Sigmoid colon (tissue), 7 donors: ENCODE measurements around the gene OGFR. TPM values are rescaled to one million over a fixed set of nuclear protein-coding genes. Genes with fewer than 3 reads are reported as not detected.

Experiments
- DNase-seq: peaks from one replicate; pipeline ENCODE4 v3.0.0-alpha.2; 2019
- H3K27ac ChIP-seq, 4 donors: fragments of 200-600 bp; sonication (generic); one replicate each; pipeline ENCODE4 v1.5.1; 2016 to 2019; ENCODE audit warnings: mild to moderate bottlenecking in 1 of 4
- H3K27me3 ChIP-seq, 3 donors: fragments of 200-600 bp; sonication (generic); one replicate each; pipeline ENCODE4 v1.5.1; 2019; ENCODE audit warnings: mild to moderate bottlenecking in 1 of 3
- H3K36me3 ChIP-seq, 4 donors: fragments of 200-600 bp; sonication (generic); one replicate each; pipeline ENCODE4 v1.5.1; 2016 to 2019
- H3K4me1 ChIP-seq, 4 donors: fragments of 200-600 bp; sonication (generic); one replicate each; pipeline ENCODE4 v1.5.1; 2017 to 2019
- H3K4me3 ChIP-seq, 4 donors: fragments of 200-600 bp; sonication (generic); one replicate each; pipeline ENCODE4 v1.5.1; 2017 to 2019; ENCODE audit warnings: mild to moderate bottlenecking in 2 of 4, moderate library complexity in 1 of 4
- H3K9me3 ChIP-seq, 4 donors: fragments of 200-600 bp in 3 of 4; sonication (generic) in 3 of 4; one replicate each; pipeline versions ENCODE4 v1.5.1 to v1.6.1; 2013 to 2019
- EP300 ChIP-seq, 4 donors: sonication (generic); formaldehyde crosslinking; IDR thresholded peaks; one replicate each; pipeline ENCODE4 v1.6.1; 2017; ENCODE audit warnings: antibody characterized with exemption in 4 of 4
- POLR2A ChIP-seq, 2 donors: fragments of 450-650 bp; IDR thresholded peaks; one replicate each; pipeline ENCODE4 v1.6.1; 2016; ENCODE audit warnings: antibody characterized with exemption in 2 of 2, mild to moderate bottlenecking in 2 of 2, moderate library complexity in 2 of 2
- POLR2AphosphoS5 ChIP-seq, 4 donors: sonication (generic); formaldehyde crosslinking; IDR thresholded peaks; one replicate each; pipeline ENCODE4 v1.6.1; 2017; ENCODE audit warnings: antibody characterized with exemption in 4 of 4
- WGBS, 2 donors: extraction: QIAGEN DNeasy Blood & Tissue Kit; methylation state at CpG; one replicate each; pipeline ENCODE4 v1.1.7; 2013; 5-methylcytosine and 5-hydroxymethylcytosine counted together
- intact Hi-C: fragments of 100-400 bp; cut with DNase I; formaldehyde crosslinking; loops from one replicate; pipeline ENCODE4 v1.15.1; 2023
- polyA plus RNA-seq, 3 donors: library from polyadenylated mRNA; stranded (reverse); fragments of 200-250 nt; gene quantifications; one replicate each; pipeline ENCODE4 v1.2.3, GENCODE V29; 2013
- total RNA-seq, 4 donors: library from RNA; depleted of rRNA; stranded (reverse); fragments of >200 nt; gene quantifications; one replicate each; pipeline ENCODE4 v1.1.0, GENCODE V29; 2016
- TF ChIP-seq, protein P1 (sequence below), 4 experiments: fragments of 450-650 bp in 3 of 4; fragments of 200-600 bp in 1 of 4; IDR thresholded peaks; one replicate each; pipeline ENCODE4 v1.5.1; 2016 to 2019; ENCODE audit warnings: antibody characterized with exemption in 4 of 4, mild to moderate bottlenecking in 3 of 4, moderate library complexity in 2 of 4
- donor health status: healthy with polysubstance abuse.
- donor health status: Bipolar disorder and iron deficiency.
- donor health status: healthy.

The OGFR gene
- total and polyA plus RNA-seq, 7 donors: 22.2 to 64.8 (median 46.6) TPM

DNA sequence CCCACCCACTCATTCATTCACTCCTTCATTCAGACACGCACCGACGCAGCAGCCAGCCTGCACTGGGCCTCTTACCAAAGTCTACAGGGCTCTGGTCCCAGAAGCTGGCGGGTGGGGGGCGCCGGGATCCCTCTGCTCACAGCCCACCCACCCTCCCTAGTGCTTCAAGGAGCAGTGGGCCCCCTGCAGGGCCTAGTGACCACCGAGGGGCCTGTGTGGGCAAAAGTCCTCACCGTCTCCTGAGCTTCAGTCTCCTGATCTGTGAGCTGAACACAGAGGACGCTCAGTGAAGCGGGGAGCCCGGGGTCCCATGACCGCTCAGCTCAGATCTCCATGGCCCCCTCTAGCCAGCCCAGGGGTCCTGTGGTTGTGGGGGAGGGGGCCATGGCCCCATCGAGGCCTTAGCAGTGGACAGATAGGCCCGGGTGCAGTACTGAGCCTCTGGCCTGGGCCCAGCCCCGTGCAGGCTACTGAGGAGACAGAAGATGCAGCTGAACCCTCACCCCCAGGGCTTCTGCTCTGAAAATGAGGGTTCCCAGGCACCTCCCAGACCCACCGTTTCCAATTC, 41.8 kb upstream of the OGFR start:
- TF ChIP-seq POLR2A (IDR thresholded peaks at IDR 0.05): no peak
- no peak for TF ChIP-seq EP300 (IDR thresholded peaks at IDR 0.05)
- no peak for TF ChIP-seq POLR2AphosphoS5 (IDR thresholded peaks at IDR 0.05)
- Histone ChIP-seq H3K9me3 (no peaks in the 10 kb centered on the region), H3K4me3 (no peak overlapping the region), H3K36me3 (peaks cover 0 to 3% (median 0%) of the 10 kb centered on the region in 4 donors), H3K27ac (no peak overlapping the region), H3K27me3 (no peaks in the 10 kb centered on the region), H3K4me1 (peaks cover 0 to 31% (median 23%) of the 10 kb centered on the region in 4 donors)
- intact Hi-C loops: no loop called here
- DNase-seq: no peak
- 88 to 91% methylated on average over 16 of the region's 16 CpGs for WGBS, 2 donors

- Histone ChIP-seq H3K27ac (no peak overlapping the region), H3K36me3 (peaks cover 0 to 3% (median 0%) of the 10 kb centered on the region in 4 donors), H3K4me1 (peaks cover 0 to 36% (median 27%) of the 10 kb centered on the region in 4 donors), H3K9me3 (no peaks in the 10 kb centered on the region), H3K4me3 (no peak overlapping the region), H3K27me3 (no peaks in the 10 kb centered on the region)
- intact Hi-C loops: no loop called here
- WGBS, 2 donors: 95 to 96% methylated on average over 4 of the region's 4 CpGs
- TF ChIP-seq, protein P1, sequence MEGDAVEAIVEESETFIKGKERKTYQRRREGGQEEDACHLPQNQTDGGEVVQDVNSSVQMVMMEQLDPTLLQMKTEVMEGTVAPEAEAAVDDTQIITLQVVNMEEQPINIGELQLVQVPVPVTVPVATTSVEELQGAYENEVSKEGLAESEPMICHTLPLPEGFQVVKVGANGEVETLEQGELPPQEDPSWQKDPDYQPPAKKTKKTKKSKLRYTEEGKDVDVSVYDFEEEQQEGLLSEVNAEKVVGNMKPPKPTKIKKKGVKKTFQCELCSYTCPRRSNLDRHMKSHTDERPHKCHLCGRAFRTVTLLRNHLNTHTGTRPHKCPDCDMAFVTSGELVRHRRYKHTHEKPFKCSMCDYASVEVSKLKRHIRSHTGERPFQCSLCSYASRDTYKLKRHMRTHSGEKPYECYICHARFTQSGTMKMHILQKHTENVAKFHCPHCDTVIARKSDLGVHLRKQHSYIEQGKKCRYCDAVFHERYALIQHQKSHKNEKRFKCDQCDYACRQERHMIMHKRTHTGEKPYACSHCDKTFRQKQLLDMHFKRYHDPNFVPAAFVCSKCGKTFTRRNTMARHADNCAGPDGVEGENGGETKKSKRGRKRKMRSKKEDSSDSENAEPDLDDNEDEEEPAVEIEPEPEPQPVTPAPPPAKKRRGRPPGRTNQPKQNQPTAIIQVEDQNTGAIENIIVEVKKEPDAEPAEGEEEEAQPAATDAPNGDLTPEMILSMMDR (IDR thresholded peaks at IDR 0.05): no peak
- TF ChIP-seq EP300 (IDR thresholded peaks at IDR 0.05) (no peak), POLR2AphosphoS5 (IDR thresholded peaks at IDR 0.05) (no peak), POLR2A (IDR thresholded peaks at IDR 0.05) (no peak)
- no peak for DNase-seq
Observed at GRCh38 chr20:62763404-62763803, 41.2 kb upstream of the OGFR start.

- peaks cover 0 to 3% (median 0%) of the 10 kb centered on the region in 4 donors for H3K36me3 ChIP-seq
- intact Hi-C loops: no loop called here
- WGBS, 2 donors: 90 to 91% methylated on average over 26 of the region's 26 CpGs
- peaks cover 0 to 46% (median 36%) of the 10 kb centered on the region in 4 donors for H3K4me1 ChIP-seq
- DNase-seq: no peak
- TF ChIP-seq POLR2A (IDR thresholded peaks at IDR 0.05) (no peak), POLR2AphosphoS5 (IDR thresholded peaks at IDR 0.05) (peak in 1 of 4 donors; percentile 15)
- H3K27me3 ChIP-seq: no peaks in the 10 kb centered on the region
- H3K27ac ChIP-seq: no peak overlapping the region
- H3K9me3 ChIP-seq: no peaks in the 10 kb centered on the region
- no peak overlapping the region for H3K4me3 ChIP-seq
Observed at GRCh38 chr20:62764156-62764935, 40.3 kb upstream of the OGFR start.

GRCh38 chr20:62765021-62765420, 39.6 kb upstream of the OGFR start:
- peaks cover 0 to 2% (median 0%) of the 10 kb centered on the region in 4 donors for H3K36me3 ChIP-seq
- TF ChIP-seq EP300 (IDR thresholded peaks at IDR 0.05) (no peak), POLR2AphosphoS5 (IDR thresholded peaks at IDR 0.05) (no peak), POLR2A (IDR thresholded peaks at IDR 0.05) (no peak)
- TF ChIP-seq, protein P1 (IDR thresholded peaks at IDR 0.05): no peak
- no peak overlapping the region for H3K27ac ChIP-seq
- intact Hi-C loops: no loop called here
- H3K4me3 ChIP-seq: no peak overlapping the region
- WGBS, 2 donors: 84 to 94% methylated on average over 6 of the region's 6 CpGs
- no peak for DNase-seq
- H3K4me1 ChIP-seq: peaks cover 0 to 45% (median 35%) of the 10 kb centered on the region in 4 donors
- no peaks in the 10 kb centered on the region for H3K9me3 ChIP-seq
- no peaks in the 10 kb centered on the region for H3K27me3 ChIP-seq

DNA sequence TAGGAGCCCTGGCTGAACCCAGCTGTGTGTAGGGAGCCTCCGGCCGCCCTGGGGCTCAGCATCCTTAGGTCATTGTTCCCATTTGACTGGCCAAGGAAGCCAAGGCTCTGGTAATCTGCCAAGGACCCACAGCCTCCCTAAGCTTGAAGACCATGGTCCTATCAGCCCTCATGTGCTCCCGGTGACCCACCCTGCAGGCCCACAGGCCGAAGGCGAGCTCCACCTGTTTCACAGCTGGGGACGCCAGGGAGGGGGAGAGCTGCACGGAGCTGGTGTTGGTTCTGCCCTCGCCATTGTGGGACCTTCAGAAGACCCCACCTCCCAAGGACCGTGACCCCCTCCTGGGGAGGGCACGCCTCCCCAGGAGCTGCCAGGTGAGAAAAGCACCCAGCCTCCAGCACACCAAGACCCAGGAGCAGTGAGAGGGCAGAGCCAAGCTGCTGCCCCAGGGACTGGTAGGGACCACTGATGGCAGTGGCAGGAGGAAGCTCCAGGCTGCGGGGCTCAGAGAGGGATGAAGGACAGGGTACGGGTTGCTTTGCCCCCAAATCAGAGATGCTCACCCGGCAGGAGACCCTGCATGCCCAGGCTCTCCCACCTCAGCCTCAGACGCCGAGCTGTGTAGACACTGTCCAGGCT, 39.1 kb upstream of the OGFR start:
- Histone ChIP-seq H3K9me3 (no peaks in the 10 kb centered on the region), H3K4me1 (peaks cover 0 to 39% (median 30%) of the 10 kb centered on the region in 4 donors), H3K4me3 (no peak overlapping the region), H3K36me3 (no peaks in the 10 kb centered on the region), H3K27ac (no peak overlapping the region), H3K27me3 (no peaks in the 10 kb centered on the region)
- no peak for TF ChIP-seq EP300 (IDR thresholded peaks at IDR 0.05)
- no peak for TF ChIP-seq POLR2A (IDR thresholded peaks at IDR 0.05)
- TF ChIP-seq, protein P1 (IDR thresholded peaks at IDR 0.05): no peak
- no peak for TF ChIP-seq POLR2AphosphoS5 (IDR thresholded peaks at IDR 0.05)
- intact Hi-C loops: no loop called here
- DNase-seq: no peak
- 84 to 88% methylated on average over 15 of the region's 15 CpGs for WGBS, 2 donors
